Breast epithelium (tissue), 4 donors: ENCODE results near the gene PIK3C2G. TPM values are rescaled to one million over a fixed set of nuclear protein-coding genes. Genes with fewer than 3 reads are reported as not detected.
A peak's percentile ranks its signal among the peaks of the same experiment; 100 is the strongest.

Source experiments
- DNase-seq, 2 donors: peaks; one replicate each; pipeline ENCODE4 v3.0.0-alpha.2; 2019; ENCODE audit warnings: low spot score in 2 of 2
- H3K27ac ChIP-seq, 2 donors: fragments of 200-600 bp; sonication (generic) in 1 of 2; one replicate each; pipeline ENCODE4 v1.5.1; 2016 to 2019; ENCODE audit warnings: mild to moderate bottlenecking in 1 of 2
- H3K27me3 ChIP-seq, 2 donors: fragments of 200-600 bp; sonication (generic) in 1 of 2; one replicate each; pipeline versions ENCODE4 v1.5.1 to v1.6.0; 2017 to 2019; ENCODE audit warnings: control low read depth in 1 of 2, mild to moderate bottlenecking in 1 of 2
- H3K36me3 ChIP-seq: fragments of 200-600 bp; one replicate; pipeline ENCODE4 v1.5.1; 2019
- H3K4me1 ChIP-seq, 2 donors: fragments of 200-600 bp; sonication (generic); one replicate each; pipeline ENCODE4 v1.5.1; 2016 to 2019; ENCODE audit warnings: control low read depth in 1 of 2
- H3K4me3 ChIP-seq, 3 donors: fragments of 200-600 bp; sonication (generic); 1 replicate in 2 of 3; 2 replicates in 1 of 3; pipeline ENCODE4 v1.5.1; 2016 to 2019; ENCODE audit warnings: mild to moderate bottlenecking in 3 of 3, moderate library complexity in 2 of 3
- H3K9me3 ChIP-seq, 2 donors: fragments of 200-600 bp; sonication (generic) in 1 of 2; one replicate each; pipeline ENCODE4 v1.5.1; 2016 to 2019; ENCODE audit warnings: control low read depth in 1 of 2
- POLR2A ChIP-seq: fragments of 450-650 bp; IDR thresholded peaks from one replicate; pipeline ENCODE4 v1.6.1; 2016; ENCODE audit warnings: antibody characterized with exemption, mild to moderate bottlenecking, moderate library complexity
- POLR2AphosphoS5 ChIP-seq, 3 donors: sonication (generic); formaldehyde crosslinking; IDR thresholded peaks; one replicate each; pipeline ENCODE4 v1.6.1; 2017; ENCODE audit warnings: antibody characterized with exemption in 3 of 3
- intact Hi-C: fragments of 100-400 bp; cut with DNase I; formaldehyde crosslinking; loops from one replicate; pipeline ENCODE4 v1.15.1; 2023; ENCODE audit warnings: low total_unique reads
- total RNA-seq, 3 donors: library from RNA; depleted of rRNA; stranded (reverse); fragments of >200 nt; gene quantifications; one replicate each; pipeline ENCODE4 v1.1.0, GENCODE V29; 2016
- TF ChIP-seq, protein P1 (sequence below), 3 donors: fragments of 450-650 bp; IDR thresholded peaks; one replicate each; pipeline ENCODE4 v1.5.1; 2016 to 2017; ENCODE audit warnings: antibody characterized with exemption in 3 of 3, mild to moderate bottlenecking in 3 of 3, moderate library complexity in 3 of 3

The PIK3C2G gene
- total RNA-seq, 3 donors from 2014 or later = 0.16 to 164 (median 35.1) TPM

- Histone ChIP-seq H3K36me3 (no peaks in the 10 kb centered on the region), H3K4me1 (no peaks in the 10 kb centered on the region), H3K9me3 (peaks cover under 1 to 7% of the 10 kb centered on the region in 2 donors), H3K27ac (no peak overlapping the region), H3K4me3 (no peak overlapping the region), H3K27me3 (no peaks in the 10 kb centered on the region)
- intact Hi-C loops = no loop called here
- DNase-seq = no peak
- TF ChIP-seq POLR2A = no peak
- TF ChIP-seq, protein P1, sequence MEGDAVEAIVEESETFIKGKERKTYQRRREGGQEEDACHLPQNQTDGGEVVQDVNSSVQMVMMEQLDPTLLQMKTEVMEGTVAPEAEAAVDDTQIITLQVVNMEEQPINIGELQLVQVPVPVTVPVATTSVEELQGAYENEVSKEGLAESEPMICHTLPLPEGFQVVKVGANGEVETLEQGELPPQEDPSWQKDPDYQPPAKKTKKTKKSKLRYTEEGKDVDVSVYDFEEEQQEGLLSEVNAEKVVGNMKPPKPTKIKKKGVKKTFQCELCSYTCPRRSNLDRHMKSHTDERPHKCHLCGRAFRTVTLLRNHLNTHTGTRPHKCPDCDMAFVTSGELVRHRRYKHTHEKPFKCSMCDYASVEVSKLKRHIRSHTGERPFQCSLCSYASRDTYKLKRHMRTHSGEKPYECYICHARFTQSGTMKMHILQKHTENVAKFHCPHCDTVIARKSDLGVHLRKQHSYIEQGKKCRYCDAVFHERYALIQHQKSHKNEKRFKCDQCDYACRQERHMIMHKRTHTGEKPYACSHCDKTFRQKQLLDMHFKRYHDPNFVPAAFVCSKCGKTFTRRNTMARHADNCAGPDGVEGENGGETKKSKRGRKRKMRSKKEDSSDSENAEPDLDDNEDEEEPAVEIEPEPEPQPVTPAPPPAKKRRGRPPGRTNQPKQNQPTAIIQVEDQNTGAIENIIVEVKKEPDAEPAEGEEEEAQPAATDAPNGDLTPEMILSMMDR (IDR thresholded peaks at IDR 0.05) = no peak
- no peak for TF ChIP-seq POLR2AphosphoS5 (IDR thresholded peaks at IDR 0.05)
These were observed 45.0 kb downstream of the PIK3C2G start for GRCh38 chr12:18306311-18306710.

DNA sequence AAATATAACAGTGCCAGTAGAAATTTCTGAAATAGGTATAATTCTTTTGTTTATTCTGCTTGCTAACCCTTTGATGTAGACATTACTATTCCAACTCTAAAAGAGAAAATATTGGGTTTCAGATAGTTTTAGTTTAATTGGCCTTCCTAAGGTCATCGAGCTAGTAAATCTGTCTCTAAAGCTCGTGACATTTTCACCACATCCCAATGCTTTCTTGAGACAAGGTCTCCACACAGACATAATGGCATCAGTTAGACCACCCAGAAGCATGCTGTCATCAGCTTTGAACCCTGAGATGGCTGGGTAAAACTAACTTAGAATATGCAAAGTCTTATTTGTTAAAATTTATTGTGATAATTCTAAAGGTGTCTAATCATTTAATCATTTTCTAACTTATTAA is 52.0 kb downstream of the PIK3C2G start:
- no peaks in the 10 kb centered on the region for H3K4me1 ChIP-seq
- DNase-seq = no peak
- TF ChIP-seq POLR2A (no peak), POLR2AphosphoS5 (IDR thresholded peaks at IDR 0.05) (no peak)
- TF ChIP-seq, protein P1 (IDR thresholded peaks at IDR 0.05) = no peak
- no peaks in the 10 kb centered on the region for H3K27me3 ChIP-seq
- H3K36me3 ChIP-seq = no peaks in the 10 kb centered on the region
- intact Hi-C loops = no loop called here
- H3K9me3 ChIP-seq = no peaks in the 10 kb centered on the region
- H3K4me3 ChIP-seq = no peak overlapping the region
- H3K27ac ChIP-seq = no peak overlapping the region

GRCh38 chr12:18320036-18320617 is 58.8 kb downstream of the PIK3C2G start:
- no peak for DNase-seq
- Histone ChIP-seq H3K4me3 (no peak overlapping the region), H3K9me3 (no peaks in the 10 kb centered on the region), H3K27me3 (no peaks in the 10 kb centered on the region), H3K4me1 (no peaks in the 10 kb centered on the region), H3K27ac (no peak overlapping the region), H3K36me3 (no peaks in the 10 kb centered on the region)
- intact Hi-C loops = loop anchor here (1.0 kb wide), 1 partner anchor 14 kb away; no protein-coding TSS in a partner anchor
- TF ChIP-seq, protein P1 (IDR thresholded peaks at IDR 0.05) = peak in 2 of 3 donors; percentile 52 to 67
- no peak for TF ChIP-seq POLR2AphosphoS5 (IDR thresholded peaks at IDR 0.05)

DNA sequence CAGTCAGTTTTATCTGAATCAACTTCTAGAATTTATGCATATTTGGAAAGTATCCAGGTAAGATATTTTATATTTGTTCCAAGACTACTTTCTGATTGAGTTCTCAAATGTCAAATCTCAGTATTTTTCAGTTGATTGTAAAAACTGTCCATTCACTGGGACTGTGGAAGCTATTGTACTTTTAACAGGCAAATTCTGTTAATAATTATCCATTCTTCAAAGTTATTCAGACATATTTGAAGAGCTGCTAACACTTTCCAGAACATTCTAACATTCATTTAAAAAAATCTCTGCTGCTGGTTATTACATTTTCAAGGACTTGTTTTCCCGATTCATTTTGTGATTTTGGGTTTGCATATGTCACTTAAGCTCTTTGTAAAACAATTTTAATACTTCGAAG is 59.7 kb downstream of the PIK3C2G start:
- H3K36me3 ChIP-seq = no peaks in the 10 kb centered on the region
- no peaks in the 10 kb centered on the region for H3K27me3 ChIP-seq
- H3K9me3 ChIP-seq = no peaks in the 10 kb centered on the region
- no peak overlapping the region for H3K4me3 ChIP-seq
- intact Hi-C loops = loop anchor here (1.0 kb wide), 1 partner anchor 13 kb away; no protein-coding TSS in a partner anchor
- no peak for DNase-seq
- no peak for TF ChIP-seq POLR2A
- TF ChIP-seq, protein P1 (IDR thresholded peaks at IDR 0.05) = no peak
- TF ChIP-seq POLR2AphosphoS5 (IDR thresholded peaks at IDR 0.05) = no peak
- H3K4me1 ChIP-seq = no peaks in the 10 kb centered on the region
- no peak overlapping the region for H3K27ac ChIP-seq

- H3K4me3 ChIP-seq = no peak overlapping the region
- no peaks in the 10 kb centered on the region for H3K36me3 ChIP-seq
- H3K27ac ChIP-seq = no peak overlapping the region
- DNase-seq = no peak
- H3K27me3 ChIP-seq = no peaks in the 10 kb centered on the region
- H3K9me3 ChIP-seq = no peaks in the 10 kb centered on the region
- no peaks in the 10 kb centered on the region for H3K4me1 ChIP-seq
- TF ChIP-seq POLR2AphosphoS5 (IDR thresholded peaks at IDR 0.05) (no peak), POLR2A (no peak)
- TF ChIP-seq, protein P1 (IDR thresholded peaks at IDR 0.05) = no peak
- intact Hi-C loops = no loop called here
These were observed 61.8 kb downstream of the PIK3C2G start for GRCh38 chr12:18323159-18323558.
